GM06990 (cell line): ENCODE results near the gene RXFP3.

Experiments used
- DNase-seq: peaks from one replicate; pipeline ENCODE4 v3.0.0-alpha.2; 2011; ENCODE audit not compliant: insufficient read length; ENCODE audit errors: extremely low read depth
- H3K27me3 ChIP-seq: replicated peaks from 2 replicates; pipeline ENCODE4 v1.6.0; 2011; ENCODE audit warnings: low read length; ENCODE audit not compliant: control insufficient read depth, insufficient read depth
- H3K36me3 ChIP-seq: 2 replicates; pipeline ENCODE4 v1.5.1; 2011; ENCODE audit warnings: low read length; ENCODE audit not compliant: control insufficient read depth, insufficient read depth
- H3K4me3 ChIP-seq: replicated peaks from 2 replicates; pipeline ENCODE4 v1.5.1; 2011; ENCODE audit warnings: low read depth, mild to moderate bottlenecking, control low read depth, low read length
- CTCF ChIP-seq: IDR thresholded peaks from 2 replicates; pipeline ENCODE4 v1.5.1; 2011; ENCODE audit warnings: low read length, control low read depth, mild to moderate bottlenecking, inconsistent platforms; ENCODE audit not compliant: insufficient read depth, poor library complexity, severe bottlenecking

Gene RXFP3

GRCh38 chr5:33936381-33937016 is at the start of gene RXFP3:
Gene RXFP3 (plus strand): TSS chr5:33936386. CDS start chr5:33936741, 355 bp downstream.
- no peak for TF ChIP-seq CTCF
- no peaks in the 10 kb centered on the region for H3K27me3 ChIP-seq

GRCh38 chr5:33887268-33887667 is 48.9 kb upstream of the RXFP3 start:
- peaks cover 1% of the 10 kb centered on the region; the same call in 1 of the 2 replicates for H3K36me3 ChIP-seq
- H3K27me3 ChIP-seq, result no peaks in the 10 kb centered on the region
- TF ChIP-seq CTCF, result no peak
- H3K4me3 ChIP-seq, result no peak overlapping the region
- no peak for DNase-seq

More at GRCh38 chr5:33936381-33937016, at the start of gene RXFP3:
- Histone ChIP-seq H3K36me3 (no peaks in the 10 kb centered on the region), H3K4me3 (peak within 1 kb of the TSS; percentile 43)
- DNase-seq, result no peak

GRCh38 chr5:33888587-33888986 is 47.6 kb upstream of the RXFP3 start:
- no peak for DNase-seq
- TF ChIP-seq CTCF, result no peak

GRCh38 chr5:33890131-33891032 is 45.8 kb upstream of the RXFP3 start:
- peak; percentile 39 for DNase-seq
- peak overlapping the region; percentile 71 for H3K4me3 ChIP-seq
- TF ChIP-seq CTCF, result no peak
- H3K36me3 ChIP-seq, result no peaks in the 10 kb centered on the region; the same call in 1 of the 2 replicates
- no peaks in the 10 kb centered on the region for H3K27me3 ChIP-seq

More at GRCh38 chr5:33888587-33888986, 47.6 kb upstream of the RXFP3 start:
- peaks cover 1% of the 10 kb centered on the region; the same call in 1 of the 2 replicates for H3K36me3 ChIP-seq
- no peak overlapping the region for H3K4me3 ChIP-seq
- H3K27me3 ChIP-seq, result no peaks in the 10 kb centered on the region

- peak; percentile 10 for DNase-seq
- Histone ChIP-seq H3K36me3 (no peaks in the 10 kb centered on the region), H3K27me3 (no peaks in the 10 kb centered on the region), H3K4me3 (peak overlapping the region; percentile 71)
- TF ChIP-seq CTCF, result no peak
Measured at GRCh38 chr5:33891446-33891787, 44.8 kb upstream of the RXFP3 start.
